Retinal pigment epithelial cell (primary cell): ENCODE data around the gene SSBP1.
A peak's percentile ranks its signal among the peaks of the same experiment; 100 is the strongest.
"Not testable (repeated sequence)": the region's sequence is repeated elsewhere in the genome, so short reads cannot be mapped to it uniquely, and the experiment has no call there.

ENCODE experiments used
- DNase-seq: peaks from one replicate; pipeline ENCODE4 v3.0.0-alpha.2; 2010; ENCODE audit warnings: low read depth
- H3K4me3 ChIP-seq: 2 replicates; pipeline ENCODE4 v1.5.1; 2011; ENCODE audit warnings: mild to moderate bottlenecking, low read length, control low read depth, moderate library complexity
- TF ChIP-seq, protein P1 (sequence below): conservative IDR thresholded peaks from 2 replicates; pipeline ENCODE4 v1.5.1; 2011; ENCODE audit warnings: low read depth, low read length, control low read depth, inconsistent platforms

SSBP1 gene

DNA sequence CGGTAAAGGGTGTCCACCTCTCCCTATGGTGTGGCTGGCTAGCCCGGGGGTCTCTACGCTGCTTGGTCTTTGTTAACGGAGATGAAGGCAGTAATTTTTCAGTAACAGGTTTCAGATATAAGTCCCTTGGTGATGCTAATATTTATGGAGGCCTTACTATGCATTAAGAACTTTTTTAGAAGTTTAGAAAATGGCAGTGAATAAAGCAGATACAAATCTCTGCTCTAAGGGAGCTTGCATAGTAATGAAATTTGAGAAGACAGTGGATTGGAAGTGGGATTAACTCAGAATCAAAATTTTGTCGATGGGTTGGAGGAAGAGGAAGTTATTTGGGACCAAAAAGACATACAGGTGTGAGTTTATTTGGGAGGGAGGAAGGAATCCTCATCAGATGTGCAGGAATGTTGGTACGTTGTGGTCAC, 445 bp downstream of the SSBP1 start:
- no peak for DNase-seq
- TF ChIP-seq, protein P1, sequence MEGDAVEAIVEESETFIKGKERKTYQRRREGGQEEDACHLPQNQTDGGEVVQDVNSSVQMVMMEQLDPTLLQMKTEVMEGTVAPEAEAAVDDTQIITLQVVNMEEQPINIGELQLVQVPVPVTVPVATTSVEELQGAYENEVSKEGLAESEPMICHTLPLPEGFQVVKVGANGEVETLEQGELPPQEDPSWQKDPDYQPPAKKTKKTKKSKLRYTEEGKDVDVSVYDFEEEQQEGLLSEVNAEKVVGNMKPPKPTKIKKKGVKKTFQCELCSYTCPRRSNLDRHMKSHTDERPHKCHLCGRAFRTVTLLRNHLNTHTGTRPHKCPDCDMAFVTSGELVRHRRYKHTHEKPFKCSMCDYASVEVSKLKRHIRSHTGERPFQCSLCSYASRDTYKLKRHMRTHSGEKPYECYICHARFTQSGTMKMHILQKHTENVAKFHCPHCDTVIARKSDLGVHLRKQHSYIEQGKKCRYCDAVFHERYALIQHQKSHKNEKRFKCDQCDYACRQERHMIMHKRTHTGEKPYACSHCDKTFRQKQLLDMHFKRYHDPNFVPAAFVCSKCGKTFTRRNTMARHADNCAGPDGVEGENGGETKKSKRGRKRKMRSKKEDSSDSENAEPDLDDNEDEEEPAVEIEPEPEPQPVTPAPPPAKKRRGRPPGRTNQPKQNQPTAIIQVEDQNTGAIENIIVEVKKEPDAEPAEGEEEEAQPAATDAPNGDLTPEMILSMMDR = peak; percentile 43
- H3K4me3 ChIP-seq = peak overlapping the region; percentile 84

DNA sequence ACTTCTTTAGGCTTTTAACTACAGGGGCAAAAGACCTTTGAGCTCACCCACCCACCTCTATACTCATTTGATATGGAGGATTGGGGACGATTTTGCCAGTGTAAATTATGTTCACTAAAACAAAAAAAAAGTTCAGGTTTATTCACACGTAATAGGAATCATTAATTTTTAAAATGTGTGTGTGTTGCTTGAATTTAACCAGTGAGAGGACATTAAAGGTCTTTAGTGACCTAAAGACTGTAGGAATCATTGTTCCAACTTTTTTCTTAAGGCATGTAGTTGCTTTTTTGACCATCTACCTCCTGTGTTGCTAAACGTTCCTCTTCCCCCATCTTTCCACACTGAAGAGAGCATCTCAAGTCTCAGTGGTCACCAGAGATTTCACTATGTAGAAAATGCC, 1.1 kb downstream of the SSBP1 start:
- TF ChIP-seq, protein P1 = no peak
- DNase-seq = no peak
- H3K4me3 ChIP-seq = peak overlapping the region; percentile 84

DNA sequence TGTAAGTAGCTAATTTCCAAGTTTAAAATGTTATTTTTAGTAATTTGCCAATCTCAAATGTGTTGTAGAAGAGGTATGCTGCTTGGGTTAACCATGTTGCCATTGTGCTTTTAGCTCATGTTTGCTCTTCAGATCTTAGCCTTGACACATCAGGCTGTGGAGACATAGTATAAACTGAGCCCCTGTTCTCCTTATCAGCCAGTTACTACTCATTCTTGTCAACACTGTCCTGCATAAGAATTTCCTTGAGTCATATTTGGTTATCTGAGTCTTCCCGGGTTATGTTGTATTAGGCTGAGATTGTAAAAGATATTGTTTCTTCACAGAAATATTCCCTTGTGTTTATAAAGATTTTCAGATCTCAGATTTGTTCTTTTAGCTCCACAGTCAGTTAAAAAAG, 4.1 kb downstream of the SSBP1 start:
- TF ChIP-seq, protein P1 = no peak
- H3K4me3 ChIP-seq = no peak overlapping the region

DNA sequence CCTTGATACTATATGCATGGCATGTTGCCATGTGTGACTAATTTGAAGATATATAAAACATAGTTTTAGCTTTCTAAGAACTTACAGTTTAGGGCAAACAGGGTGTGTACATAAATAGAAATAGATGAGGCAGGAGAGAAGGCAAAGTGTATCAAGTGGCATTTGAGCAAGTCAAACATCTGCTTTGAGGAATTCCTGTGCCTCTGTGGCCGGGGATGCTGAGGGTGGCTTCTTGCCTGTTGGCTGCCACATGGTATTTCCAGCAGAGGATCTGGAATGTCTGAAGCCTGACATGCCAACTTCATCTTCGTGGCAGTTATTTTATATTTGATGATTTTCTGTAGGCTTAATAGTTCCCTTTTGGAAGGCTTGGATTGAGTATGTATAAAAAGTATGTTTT, 6.0 kb downstream of the SSBP1 start:
- TF ChIP-seq, protein P1 = no peak
- DNase-seq = no peak

More for the DNA sequence above, 4.1 kb downstream of the SSBP1 start:
- DNase-seq = no peak

DNA sequence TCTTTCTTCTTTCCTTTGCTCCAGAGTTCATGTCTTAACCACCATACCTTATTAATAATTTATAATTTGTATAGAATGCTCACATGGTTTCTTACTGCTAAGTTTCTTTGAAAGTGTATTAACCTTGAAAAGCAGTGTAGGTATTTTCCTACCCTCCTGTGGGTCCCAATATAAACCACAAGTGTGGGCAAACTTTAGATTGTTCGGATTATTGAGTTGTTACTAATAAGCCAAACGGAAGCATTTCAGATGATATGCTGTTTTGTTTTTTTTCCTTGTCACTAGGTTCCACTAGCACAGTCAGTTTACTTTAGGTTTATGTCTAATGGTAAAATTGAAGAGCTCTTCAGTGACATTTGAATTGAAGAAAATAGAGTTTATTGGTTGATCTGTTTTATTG, 10.2 kb downstream of the SSBP1 start:
- TF ChIP-seq, protein P1 = no peak
- no peak for DNase-seq
- no peak overlapping the region for H3K4me3 ChIP-seq

More for the DNA sequence above, 6.0 kb downstream of the SSBP1 start:
- no peak overlapping the region for H3K4me3 ChIP-seq

DNA sequence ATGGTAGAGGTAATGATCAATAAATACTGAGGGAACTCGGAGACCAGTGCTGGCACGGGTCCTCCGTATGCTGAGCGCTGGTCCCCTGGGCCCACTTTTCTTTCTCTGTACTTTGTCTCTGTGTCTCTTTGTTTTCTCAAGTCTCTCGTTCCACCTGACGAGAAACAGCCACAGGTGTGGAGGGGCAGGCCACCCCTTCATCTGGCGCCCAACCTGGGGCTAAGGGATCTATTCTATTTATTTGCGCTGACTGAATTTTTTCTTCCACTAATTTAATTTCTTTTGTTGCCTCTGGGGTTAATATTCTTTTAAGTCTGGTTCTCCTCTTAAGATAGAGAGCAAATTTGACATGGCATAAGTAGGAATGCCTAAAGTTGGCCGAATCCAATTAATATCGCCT, 13.7 kb downstream of the SSBP1 start:
- DNase-seq = not testable (repeated sequence)

DNA sequence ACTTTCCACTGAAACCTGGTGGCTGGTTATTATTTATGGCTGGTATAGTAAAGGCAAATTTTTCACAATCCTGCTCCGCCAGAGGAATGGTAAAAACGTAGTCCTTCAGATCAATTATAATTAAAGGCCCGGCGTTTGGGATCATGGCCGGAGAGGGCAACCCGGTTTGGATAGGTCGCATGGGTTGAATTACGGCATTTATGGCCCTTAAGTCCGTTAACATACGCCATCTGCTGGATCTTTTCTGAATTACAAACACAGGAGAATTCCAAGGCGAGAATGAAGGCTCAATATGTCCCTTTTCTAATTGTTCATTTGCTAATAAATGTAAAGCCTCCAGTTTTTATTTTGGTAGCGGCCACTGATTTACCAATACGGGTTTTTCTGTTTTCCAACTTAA, 14.5 kb downstream of the SSBP1 start:
- TF ChIP-seq, protein P1 = peak; percentile 19
- no peak for DNase-seq

More for the DNA sequence above, 13.7 kb downstream of the SSBP1 start:
- not testable (repeated sequence) for H3K4me3 ChIP-seq

DNA sequence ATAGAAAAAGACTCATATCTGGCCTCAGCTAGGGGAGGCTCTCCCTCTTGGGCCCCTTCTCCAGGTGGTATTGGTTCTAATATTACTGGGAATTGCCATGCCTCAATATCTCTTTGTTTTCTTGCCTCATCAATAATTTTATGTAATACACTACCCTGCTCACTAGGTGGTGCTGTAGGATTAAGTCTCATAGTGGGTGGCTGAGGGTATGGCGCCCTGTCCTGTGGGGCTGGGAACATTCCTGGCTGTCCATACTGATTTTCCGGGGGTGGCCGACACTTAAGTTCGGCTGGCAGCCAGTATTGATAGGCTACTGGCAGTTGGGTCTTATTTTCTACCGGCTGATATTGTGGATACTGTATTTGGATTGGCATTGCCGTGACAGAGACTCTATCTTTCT, 16.8 kb downstream of the SSBP1 start:
- DNase-seq = no peak
- H3K4me3 ChIP-seq = no peak overlapping the region
- TF ChIP-seq, protein P1 = peak; percentile 52

More for the DNA sequence above, 14.5 kb downstream of the SSBP1 start:
- H3K4me3 ChIP-seq = no peak overlapping the region
